Uterus (tissue), 2 donors: ENCODE data around the gene SPG11.

ENCODE experiments used
- CTCF ChIP-seq, 4 experiments: fragments of 200-600 bp in 2 of 4; fragments of 450-650 bp in 2 of 4; sonication (generic) in 2 of 4; IDR thresholded peaks; one replicate each; pipeline ENCODE4 v1.5.1; 2016 to 2019; ENCODE audit warnings: antibody characterized with exemption in 4 of 4, mild to moderate bottlenecking in 2 of 4, moderate library complexity in 1 of 4
- POLR2A ChIP-seq, 2 donors: fragments of 450-650 bp; IDR thresholded peaks; one replicate each; pipeline ENCODE4 v1.6.1; 2016; ENCODE audit warnings: antibody characterized with exemption in 2 of 2, mild to moderate bottlenecking in 1 of 2, moderate library complexity in 1 of 2

GRCh38 chr15:44537735-44538240 lies 125.7 kb downstream of the SPG11 start:
- TF ChIP-seq CTCF (IDR thresholded peaks at IDR 0.05) (no peak), POLR2A (IDR thresholded peaks at IDR 0.05) (no peak)
